GM06990 (cell line): ENCODE results near the gene LMOD3.

Source experiments
- DNase-seq: peaks from one replicate; pipeline ENCODE4 v3.0.0-alpha.2; 2011; ENCODE audit not compliant: insufficient read length; ENCODE audit errors: extremely low read depth
- H3K27me3 ChIP-seq: replicated peaks from 2 replicates; pipeline ENCODE4 v1.6.0; 2011; ENCODE audit warnings: low read length; ENCODE audit not compliant: control insufficient read depth, insufficient read depth
- H3K36me3 ChIP-seq: 2 replicates; pipeline ENCODE4 v1.5.1; 2011; ENCODE audit warnings: low read length; ENCODE audit not compliant: control insufficient read depth, insufficient read depth
- H3K4me3 ChIP-seq: replicated peaks from 2 replicates; pipeline ENCODE4 v1.5.1; 2011; ENCODE audit warnings: low read depth, mild to moderate bottlenecking, control low read depth, low read length
- CTCF ChIP-seq: IDR thresholded peaks from 2 replicates; pipeline ENCODE4 v1.5.1; 2011; ENCODE audit warnings: low read length, control low read depth, mild to moderate bottlenecking, inconsistent platforms; ENCODE audit not compliant: insufficient read depth, poor library complexity, severe bottlenecking

The LMOD3 gene

GRCh38 chr3:69110941-69111546, 11.4 kb downstream of the LMOD3 start:
- TF ChIP-seq CTCF: no peak
- H3K36me3 ChIP-seq: no peaks in the 10 kb centered on the region
- H3K27me3 ChIP-seq: no peaks in the 10 kb centered on the region
- no peak overlapping the region for H3K4me3 ChIP-seq
- DNase-seq: no peak

- DNase-seq: no peak
- no peak overlapping the region for H3K4me3 ChIP-seq
- peaks cover 5% of the 10 kb centered on the region for H3K36me3 ChIP-seq
- TF ChIP-seq CTCF: no peak
- H3K27me3 ChIP-seq: no peaks in the 10 kb centered on the region
These were observed 13.6 kb downstream of the LMOD3 start for GRCh38 chr3:69108811-69109210.

GRCh38 chr3:69107841-69108240, 14.6 kb downstream of the LMOD3 start:
- TF ChIP-seq CTCF: no peak
- H3K27me3 ChIP-seq: no peaks in the 10 kb centered on the region
- no peak for DNase-seq
- peaks cover 5% of the 10 kb centered on the region for H3K36me3 ChIP-seq
- no peak overlapping the region for H3K4me3 ChIP-seq

- H3K4me3 ChIP-seq: no peak overlapping the region
- TF ChIP-seq CTCF: no peak
- DNase-seq: no peak
- H3K27me3 ChIP-seq: no peaks in the 10 kb centered on the region
- H3K36me3 ChIP-seq: peaks cover 11% of the 10 kb centered on the region
These were observed 17.1 kb downstream of the LMOD3 start for GRCh38 chr3:69105320-69105719.

GRCh38 chr3:69104586-69104985, 17.8 kb downstream of the LMOD3 start:
- Histone ChIP-seq H3K27me3 (no peaks in the 10 kb centered on the region), H3K4me3 (no peak overlapping the region), H3K36me3 (peaks cover 11% of the 10 kb centered on the region)
- no peak for DNase-seq
- TF ChIP-seq CTCF: no peak

GRCh38 chr3:69103123-69103522, 19.3 kb downstream of the LMOD3 start:
- TF ChIP-seq CTCF: no peak
- no peak for DNase-seq
- H3K4me3 ChIP-seq: no peak overlapping the region
- peaks cover 11% of the 10 kb centered on the region for H3K36me3 ChIP-seq
- H3K27me3 ChIP-seq: no peaks in the 10 kb centered on the region
